H1 (cell line): Measurements from ENCODE around the gene GRM4. TPM values are rescaled to one million over a fixed set of nuclear protein-coding genes. Genes with fewer than 3 reads are reported as not detected.
A peak's percentile ranks its signal among the peaks of the same experiment; 100 is the strongest.

ENCODE experiments used
- CTCF ChIA-PET: fragments of 300-600 bp; sonication (Branson Sonifier 250); formaldehyde crosslinking; loops from one replicate; lab custom pipeline; 2021; ENCODE audit not compliant: partially characterized antibody; lab: Charles Lee
- POLR2A ChIA-PET: fragments of 300-600 bp; sonication (Branson Sonifier 250); formaldehyde crosslinking; loops from one replicate; lab custom pipeline; 2021; ENCODE audit warnings: inconsistent platforms; ENCODE audit not compliant: partially characterized antibody; lab: Charles Lee
- DNase-seq, 2 experiments: peaks; one replicate each; pipeline versions ENCODE4 v3.0.0 to v3.0.0-alpha.2; 2010 to 2022; ENCODE audit warnings: low spot score in 2 of 2, low read depth in 1 of 2, mixed read lengths in 1 of 2
- FAIRE-seq: peaks from 2 replicates; lab custom pipeline; 2011; peaks lifted over from hg19 to GRCh38; lab: Jason Lieb, UNC
- H2AFZ ChIP-seq: 2 replicates; pipeline ENCODE4 v1.8.1; 2012; ENCODE audit warnings: low read length, inconsistent platforms
- H2AK5ac ChIP-seq: 2 replicates; pipeline ENCODE4 v1.6.1; 2013; ENCODE audit warnings: low read depth, low read length
- H2BK120ac ChIP-seq: replicated peaks from 2 replicates; pipeline ENCODE3; 2013; ENCODE audit warnings: low read depth, low read length, inconsistent platforms
- H2BK12ac ChIP-seq: 2 replicates; pipeline ENCODE4 v1.6.1; 2013; ENCODE audit warnings: low read depth, low read length
- H2BK15ac ChIP-seq: 2 replicates; pipeline ENCODE4 v1.6.1; 2013; ENCODE audit warnings: low read length
- H2BK20ac ChIP-seq: 2 replicates; pipeline ENCODE4 v1.6.1; 2013; ENCODE audit warnings: low read length
- H2BK5ac ChIP-seq: 2 replicates; pipeline ENCODE4 v1.6.1; 2013; ENCODE audit warnings: low read depth, low read length
- H3K14ac ChIP-seq: 2 replicates; pipeline ENCODE4 v1.6.1; 2013; ENCODE audit warnings: inconsistent platforms; ENCODE audit not compliant: insufficient read length
- H3K18ac ChIP-seq: 2 replicates; pipeline ENCODE4 v1.6.1; 2013; ENCODE audit warnings: low read length; ENCODE audit errors: extremely low read depth
- H3K23ac ChIP-seq: 2 replicates; pipeline ENCODE4 v1.6.1; 2013; ENCODE audit warnings: inconsistent platforms; ENCODE audit not compliant: insufficient read length
- H3K23me2 ChIP-seq: 2 replicates; pipeline ENCODE4 v1.6.1; 2013; ENCODE audit warnings: low read depth, low read length
- H3K27ac ChIP-seq: 2 replicates; pipeline ENCODE4 v1.6.1; 2011; ENCODE audit warnings: low read depth, low read length, inconsistent platforms
- H3K27me3 ChIP-seq, 4 experiments: replicated peaks in 1 of 4; 1 replicate in 1 of 4; 2 replicates in 3 of 4; pipeline versions ENCODE4 v1.6.1 to v1.8.1; 2011 to 2013; ENCODE audit warnings: low read length in 3 of 4, mild to moderate bottlenecking in 3 of 4, inconsistent platforms in 2 of 4, mixed read lengths in 2 of 4, moderate library complexity in 1 of 4; ENCODE audit not compliant: control insufficient read depth in 3 of 4, insufficient read depth in 3 of 4; ENCODE audit errors: extremely low read depth in 1 of 4
- H3K36me3 ChIP-seq, 4 experiments: 2 replicates each; pipeline versions ENCODE4 v1.6.1 to v1.8.1; 2011 to 2013; ENCODE audit warnings: mild to moderate bottlenecking in 4 of 4, low read length in 3 of 4, moderate library complexity in 2 of 4, control low read depth in 1 of 4, inconsistent platforms in 1 of 4; ENCODE audit not compliant: insufficient read depth in 4 of 4, control insufficient read depth in 2 of 4
- H3K4ac ChIP-seq: replicated peaks from 2 replicates; pipeline ENCODE3; 2013; ENCODE audit warnings: low read length, low read depth, mixed read lengths, inconsistent platforms; ENCODE audit not compliant: insufficient read length
- H3K4me1 ChIP-seq, 4 experiments: replicated peaks in 1 of 4; 1 replicate in 1 of 4; 2 replicates in 3 of 4; pipeline versions ENCODE4 v1.6.1 to v1.8.1; 2011 to 2013; ENCODE audit warnings: low read length in 3 of 4, inconsistent platforms in 2 of 4, mixed read lengths in 1 of 4; ENCODE audit not compliant: insufficient read depth in 4 of 4, control insufficient read depth in 3 of 4
- H3K4me2 ChIP-seq, 2 experiments: 2 replicates each; pipeline versions ENCODE4 v1.6.1 to v1.8.1; 2011 to 2013; ENCODE audit warnings: low read depth in 2 of 2, low read length in 2 of 2, control low read depth in 1 of 2, inconsistent platforms in 1 of 2, mild to moderate bottlenecking in 1 of 2; ENCODE audit not compliant: insufficient read depth in 1 of 2
- H3K4me3 ChIP-seq, 4 experiments: fragments of 200-600, 300-600 bp in 1 of 4; sonication (generic), shearing (Covaris generic), sonication (Bioruptor Twin) in 1 of 4; 2 replicates each; pipeline versions ENCODE4 v1.5.1 to v1.8.1; 2011 to 2016; ENCODE audit warnings: low read length in 4 of 4, low read depth in 3 of 4, control low read depth in 2 of 4, inconsistent platforms in 2 of 4, mild to moderate bottlenecking in 2 of 4, mixed read lengths in 1 of 4, moderate library complexity in 1 of 4; ENCODE audit not compliant: insufficient read depth in 2 of 4; ENCODE audit errors: extremely low read depth in 1 of 4
- H3K56ac ChIP-seq: replicated peaks from 2 replicates; pipeline ENCODE3; 2013; ENCODE audit warnings: low read depth, mild to moderate bottlenecking, mixed read lengths, low read length, inconsistent platforms; ENCODE audit not compliant: insufficient read length
- H3K79me1 ChIP-seq: 2 replicates; pipeline ENCODE4 v1.6.1; 2013; ENCODE audit warnings: low read depth, low read length, control low read depth
- H3K79me2 ChIP-seq, 2 experiments: 2 replicates each; pipeline versions ENCODE4 v1.6.1 to v1.8.1; 2012 to 2013; ENCODE audit warnings: low read length in 2 of 2, mild to moderate bottlenecking in 2 of 2, inconsistent platforms in 1 of 2; ENCODE audit not compliant: insufficient read depth in 2 of 2, control insufficient read depth in 1 of 2
- H3K9ac ChIP-seq, 4 experiments: replicated peaks in 1 of 4; 1 replicate in 1 of 4; 2 replicates in 3 of 4; pipeline versions ENCODE4 v1.6.1 to v1.8.1; 2011 to 2013; ENCODE audit warnings: low read depth in 3 of 4, low read length in 3 of 4, control low read depth in 2 of 4, mild to moderate bottlenecking in 2 of 4, moderate library complexity in 2 of 4, inconsistent platforms in 1 of 4; ENCODE audit errors: extremely low read depth in 1 of 4
- H3K9me3 ChIP-seq, 2 experiments: 2 replicates each; pipeline versions ENCODE4 v1.6.1 to v1.8.1; 2012 to 2013; ENCODE audit warnings: mild to moderate bottlenecking in 2 of 2, moderate library complexity in 2 of 2, control low read depth in 1 of 2, inconsistent platforms in 1 of 2, low read depth in 1 of 2, low read length in 1 of 2, mixed read lengths in 1 of 2; ENCODE audit not compliant: insufficient read depth in 2 of 2
- H4K20me1 ChIP-seq, 2 experiments: replicated peaks in 1 of 2; 2 replicates each; pipeline versions ENCODE3 to v1.8.1; 2011 to 2013; ENCODE audit warnings: inconsistent platforms in 2 of 2, low read length in 2 of 2, mild to moderate bottlenecking in 1 of 2; ENCODE audit not compliant: insufficient read depth in 2 of 2, control insufficient read depth in 1 of 2
- H4K5ac ChIP-seq: 2 replicates; pipeline ENCODE4 v1.6.1; 2013; ENCODE audit warnings: low read length, low read depth, mixed read lengths, inconsistent platforms; ENCODE audit not compliant: insufficient read length
- H4K8ac ChIP-seq: 2 replicates; pipeline ENCODE4 v1.8.0; 2013; ENCODE audit warnings: mild to moderate bottlenecking, moderate library complexity, low read length, inconsistent platforms; ENCODE audit not compliant: insufficient read depth; ENCODE audit errors: extremely low read depth
- H4K91ac ChIP-seq: replicated peaks from 2 replicates; pipeline ENCODE3; 2013; ENCODE audit warnings: low read length, mixed read lengths, inconsistent platforms; ENCODE audit not compliant: insufficient read length
- ASH2L ChIP-seq: fragments of 200-600, 300-600 bp; sonication (generic); IDR thresholded peaks from one replicate; pipeline ENCODE4 v1.7.1; 2017; ENCODE audit warnings: low read length
- BRCA1 ChIP-seq: IDR thresholded peaks from 2 replicates; pipeline ENCODE4 v1.6.1; 2012; ENCODE audit warnings: low read depth, low read length, improper control_type of control experiment
- EP300 ChIP-seq, 2 experiments: IDR thresholded peaks; 1 replicate in 1 of 2; 2 replicates in 1 of 2; pipeline ENCODE4 v1.6.1; 2011 to 2012; ENCODE audit warnings: low read depth in 2 of 2, low read length in 2 of 2, mild to moderate bottlenecking in 2 of 2, borderline replicate concordance in 1 of 2, inconsistent platforms in 1 of 2, moderate library complexity in 1 of 2
- EZH2 ChIP-seq: fragments of 200-600 bp; sonication (generic); IDR thresholded peaks from 2 replicates; pipeline ENCODE4 v1.7.1; 2012; ENCODE audit warnings: low read depth, mild to moderate bottlenecking, moderate library complexity, low read length, inconsistent platforms; ENCODE audit not compliant: severe bottlenecking
- FOSL1 ChIP-seq: IDR thresholded peaks from 2 replicates; pipeline ENCODE4 v1.6.1; 2011; ENCODE audit warnings: mild to moderate bottlenecking, low read depth, low read length, moderate library complexity; ENCODE audit not compliant: insufficient read depth
- GTF2F1 ChIP-seq: IDR thresholded peaks from 2 replicates; pipeline ENCODE4 v1.6.1; 2012; ENCODE audit warnings: low read depth, low read length, improper control_type of control experiment, borderline replicate concordance
- JUND ChIP-seq: IDR thresholded peaks from 2 replicates; pipeline ENCODE4 v1.6.1; 2011; ENCODE audit warnings: mild to moderate bottlenecking, improper control_type of control experiment, low read length
- NANOG ChIP-seq: IDR thresholded peaks from 2 replicates; pipeline ENCODE4 v1.6.1; 2011; ENCODE audit warnings: low read length, low read depth, mild to moderate bottlenecking, inconsistent platforms; ENCODE audit not compliant: insufficient read depth, poor library complexity, severe bottlenecking
- RXRA ChIP-seq: IDR thresholded peaks from 2 replicates; pipeline ENCODE4 v1.6.1; 2011; ENCODE audit warnings: low read depth, mild to moderate bottlenecking, low read length, moderate library complexity; ENCODE audit not compliant: insufficient read depth
- TAF1 ChIP-seq: IDR thresholded peaks from 2 replicates; pipeline ENCODE4 v1.6.1; 2011; ENCODE audit warnings: mild to moderate bottlenecking, low read depth, low read length
- TCF12 ChIP-seq: IDR thresholded peaks from 2 replicates; pipeline ENCODE4 v1.6.1; 2011; ENCODE audit warnings: low read depth, mild to moderate bottlenecking, low read length
- WGBS, 2 experiments: shearing (Covaris generic) in 1 of 2; methylation state at CpG; one replicate each; pipeline versions ENCODE4 v1.1.6 to v1.1.7; 2013 to 2015; ENCODE audit warnings: low lambda C conversion rate in 2 of 2, mixed read lengths in 2 of 2, inconsistent platforms in 1 of 2, low coverage in 1 of 2, missing lambda C conversion rate in 1 of 2; ENCODE audit not compliant: insufficient replicate concordance in 2 of 2, insufficient coverage in 1 of 2, insufficient read length in 1 of 2; ENCODE audit errors: extremely low coverage in 1 of 2, missing lambda C conversion rate in 1 of 2; 5-methylcytosine and 5-hydroxymethylcytosine counted together
- polyA plus RNA-seq, 7 experiments: library from polyadenylated mRNA; depleted of rRNA in 3 of 7; stranded (reverse) in 5 of 7; unstranded in 2 of 7; fragments of >200 nt in 5 of 7; fragments of 200-250 nt in 2 of 7; gene quantifications; 1 replicate in 5 of 7; 2 replicates in 1 of 7; 4 replicates in 1 of 7; pipeline versions ENCODE4 v1.2.1 to v1.2.3, GENCODE V29; 2011 to 2013; ENCODE audit warnings: missing spikeins in 2 of 7, mixed read lengths in 2 of 7
- total RNA-seq: library from RNA; stranded (reverse); fragmentation: NEBNext Ultra II Directional; extraction: Animal tissue kit (Norgen Biotek cat#: 25700); gene quantifications from 2 replicates; pipeline ENCODE4 v1.2.1, GENCODE V29; 2021
- TF ChIP-seq, protein P1 (sequence below): IDR thresholded peaks from 2 replicates; pipeline ENCODE4 v1.6.1; 2012; ENCODE audit warnings: low read length, inconsistent platforms

The GRM4 gene
- total and polyA plus RNA-seq, 2 of the 8 experiments (the other 6 are each of a cell fraction or from before 2014, with no cell fraction given) = 19.6 to 21.5 TPM

DNA sequence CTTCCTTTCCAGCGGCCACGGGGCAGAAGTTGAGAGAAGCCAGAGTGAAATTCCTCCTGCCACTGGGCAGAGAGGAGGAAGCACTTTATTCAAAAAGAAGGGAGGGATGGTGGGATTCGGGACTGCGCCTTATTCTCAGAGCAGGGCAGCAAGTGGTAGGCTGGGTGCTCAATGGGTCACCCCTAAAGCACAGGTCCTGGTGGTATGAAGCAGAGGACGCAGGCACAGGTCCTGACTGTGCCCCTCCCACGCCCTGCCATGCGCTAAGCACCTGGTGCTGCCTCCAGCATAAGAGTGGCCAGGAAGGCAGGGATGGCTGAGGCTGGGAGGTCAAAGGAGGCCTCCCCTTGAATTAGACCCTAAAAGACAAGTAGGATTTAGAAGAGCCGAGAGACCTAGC lies 4.9 kb upstream of the GRM4 start:
- FAIRE-seq (no peak), DNase-seq (peak in 1 of 2 experiments; percentile 48)
- no peaks in the 10 kb centered on the region for H3K79me1 ChIP-seq
- H3K4me3 ChIP-seq = no peak overlapping the region
- no peak overlapping the region for H4K5ac ChIP-seq
- H3K27me3 ChIP-seq = peaks cover 8 to 50% (median 42%) of the 10 kb centered on the region in 4 experiments
- WGBS, 2 experiments = 69% methylated on average over 8 of the region's 8 CpGs; no CpG with 5 or more reads in 1 of the 2 experiments
- H3K36me3 ChIP-seq = no peaks in the 10 kb centered on the region
- ChIA-PET POLR2A (no interaction called here), CTCF (interaction anchor here (1.7 to 11.8 kb wide), 5 partner anchors 9 to 82 kb away, joined by 7 to 128 read pairs (median 14); no protein-coding TSS in a partner anchor)
- H3K18ac ChIP-seq = no peak overlapping the region
- H4K20me1 ChIP-seq = no peaks in the 10 kb centered on the region
- no peaks in the 10 kb centered on the region for H3K9me3 ChIP-seq
- no peak overlapping the region for H2AK5ac ChIP-seq
- no peak overlapping the region for H3K56ac ChIP-seq
- H2BK5ac ChIP-seq = no peak overlapping the region
- no peak overlapping the region for H3K9ac ChIP-seq
- H3K4me2 ChIP-seq = no peak overlapping the region
- H3K4me1 ChIP-seq = peaks cover 21 to 53% (median 30%) of the 10 kb centered on the region in 4 experiments
- H2BK12ac ChIP-seq = peak overlapping the region; percentile 75; the same call in 1 of the 2 replicates
- no peak overlapping the region; the same call in 1 of the 2 replicates for H4K8ac ChIP-seq
- peak overlapping the region; percentile 1; the same call in 1 of the 2 replicates for H2BK15ac ChIP-seq
- no peak overlapping the region for H3K4ac ChIP-seq
- H3K23me2 ChIP-seq = peaks cover 2% of the 10 kb centered on the region; the same call in 1 of the 2 replicates
- no peak overlapping the region for H2BK20ac ChIP-seq
- H2BK120ac ChIP-seq = no peak overlapping the region
- H3K27ac ChIP-seq = no peak overlapping the region
- H3K23ac ChIP-seq = no peak overlapping the region
- no peak overlapping the region for H3K14ac ChIP-seq
- no peaks in the 10 kb centered on the region for H3K79me2 ChIP-seq
- H2AFZ ChIP-seq = no peak overlapping the region
- H4K91ac ChIP-seq = no peak overlapping the region
- TF ChIP-seq FOSL1 (no peak), TAF1 (no peak), GTF2F1 (no peak), NANOG (no peak), JUND (no peak), EP300 (IDR thresholded peaks at IDR 0.05; ENCODE audit: borderline replicate concordance in 1 of 2, low read depth in 2 of 2, low read length in 2 of 2) (no peak), ASH2L (no peak), RXRA (no peak), BRCA1 (no peak), TCF12 (no peak), EZH2 (no peak)
- TF ChIP-seq, protein P1, sequence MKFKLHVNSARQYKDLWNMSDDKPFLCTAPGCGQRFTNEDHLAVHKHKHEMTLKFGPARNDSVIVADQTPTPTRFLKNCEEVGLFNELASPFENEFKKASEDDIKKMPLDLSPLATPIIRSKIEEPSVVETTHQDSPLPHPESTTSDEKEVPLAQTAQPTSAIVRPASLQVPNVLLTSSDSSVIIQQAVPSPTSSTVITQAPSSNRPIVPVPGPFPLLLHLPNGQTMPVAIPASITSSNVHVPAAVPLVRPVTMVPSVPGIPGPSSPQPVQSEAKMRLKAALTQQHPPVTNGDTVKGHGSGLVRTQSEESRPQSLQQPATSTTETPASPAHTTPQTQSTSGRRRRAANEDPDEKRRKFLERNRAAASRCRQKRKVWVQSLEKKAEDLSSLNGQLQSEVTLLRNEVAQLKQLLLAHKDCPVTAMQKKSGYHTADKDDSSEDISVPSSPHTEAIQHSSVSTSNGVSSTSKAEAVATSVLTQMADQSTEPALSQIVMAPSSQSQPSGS = no peak
